GM23338 (cell line): ENCODE data around the gene USP6NL. TPM values are rescaled to one million over a fixed set of nuclear protein-coding genes. Genes with fewer than 3 reads are reported as not detected.

Experiments
- EZH2phosphoT487 ChIP-seq: fragments of 200-600 bp; sonication (generic); IDR thresholded peaks from one replicate; pipeline ENCODE4 v1.8.1; 2018; ENCODE audit warnings: antibody characterized with exemption; ENCODE audit not compliant: unreplicated experiment
- STAT1 ChIP-seq: IDR thresholded peaks from one replicate; pipeline ENCODE4 v1.6.1; 2016; ENCODE audit warnings: antibody characterized with exemption; ENCODE audit not compliant: unreplicated experiment
- ZNF114 ChIP-seq: fragments of 250-450 bp; sonication (Bioruptor Pico); IDR thresholded peaks from 2 replicates; pipeline ENCODE4 v1.5.0; 2020; ENCODE audit warnings: mild to moderate bottlenecking, moderate library complexity
- polyA plus RNA-seq: library from polyadenylated mRNA; unstranded; fragments of >200 nt; fragmentation: Nextera tagmentation; extraction: Ambion mirVana; gene quantifications from 2 replicates; pipeline ENCODE4 v1.2.1, GENCODE V29; 2016
- total RNA-seq: library from RNA; depleted of rRNA; stranded (reverse); fragments of >200 nt; shearing (Covaris generic); gene quantifications from 2 replicates; pipeline ENCODE4 v1.2.3, GENCODE V29; 2014
- TF ChIP-seq, protein P1 (sequence below): fragments of 250-450 bp; sonication (Bioruptor Pico); IDR thresholded peaks from 2 replicates; pipeline ENCODE4 v1.5.0; 2020; ENCODE audit warnings: mild to moderate bottlenecking, moderate library complexity
- TF ChIP-seq, protein P2 (sequence below): IDR thresholded peaks from one replicate; pipeline ENCODE4 v1.6.1; 2018; ENCODE audit warnings: antibody characterized with exemption; ENCODE audit not compliant: unreplicated experiment
- TF ChIP-seq, protein P3 (sequence below): IDR thresholded peaks from 2 replicates; pipeline ENCODE4 v1.6.1; 2016; ENCODE audit warnings: antibody characterized with exemption

Gene USP6NL
- total and polyA plus RNA-seq, 2 experiments from 2014 or later: 8.1 to 29.7 TPM

DNA sequence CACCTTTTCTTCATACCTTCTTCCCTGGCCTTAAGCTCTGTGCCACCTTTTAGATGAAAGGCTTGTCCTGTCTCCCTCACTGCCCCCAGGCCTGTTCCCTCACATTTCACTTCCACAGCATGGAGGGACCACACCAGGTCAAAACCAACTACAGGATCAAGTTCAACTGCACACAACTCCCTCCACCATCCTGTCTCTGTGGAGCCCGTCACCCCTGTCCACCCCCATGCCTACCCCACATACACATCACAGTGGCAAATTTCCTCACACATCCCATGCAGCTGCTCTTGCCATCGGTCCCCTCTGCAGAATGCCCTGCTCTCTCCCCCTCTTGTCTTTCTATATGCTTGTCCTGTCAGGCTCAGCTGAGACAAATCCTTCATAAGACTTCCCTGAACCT, 154.1 kb downstream of the USP6NL start (continued):
- TF ChIP-seq, protein P1, sequence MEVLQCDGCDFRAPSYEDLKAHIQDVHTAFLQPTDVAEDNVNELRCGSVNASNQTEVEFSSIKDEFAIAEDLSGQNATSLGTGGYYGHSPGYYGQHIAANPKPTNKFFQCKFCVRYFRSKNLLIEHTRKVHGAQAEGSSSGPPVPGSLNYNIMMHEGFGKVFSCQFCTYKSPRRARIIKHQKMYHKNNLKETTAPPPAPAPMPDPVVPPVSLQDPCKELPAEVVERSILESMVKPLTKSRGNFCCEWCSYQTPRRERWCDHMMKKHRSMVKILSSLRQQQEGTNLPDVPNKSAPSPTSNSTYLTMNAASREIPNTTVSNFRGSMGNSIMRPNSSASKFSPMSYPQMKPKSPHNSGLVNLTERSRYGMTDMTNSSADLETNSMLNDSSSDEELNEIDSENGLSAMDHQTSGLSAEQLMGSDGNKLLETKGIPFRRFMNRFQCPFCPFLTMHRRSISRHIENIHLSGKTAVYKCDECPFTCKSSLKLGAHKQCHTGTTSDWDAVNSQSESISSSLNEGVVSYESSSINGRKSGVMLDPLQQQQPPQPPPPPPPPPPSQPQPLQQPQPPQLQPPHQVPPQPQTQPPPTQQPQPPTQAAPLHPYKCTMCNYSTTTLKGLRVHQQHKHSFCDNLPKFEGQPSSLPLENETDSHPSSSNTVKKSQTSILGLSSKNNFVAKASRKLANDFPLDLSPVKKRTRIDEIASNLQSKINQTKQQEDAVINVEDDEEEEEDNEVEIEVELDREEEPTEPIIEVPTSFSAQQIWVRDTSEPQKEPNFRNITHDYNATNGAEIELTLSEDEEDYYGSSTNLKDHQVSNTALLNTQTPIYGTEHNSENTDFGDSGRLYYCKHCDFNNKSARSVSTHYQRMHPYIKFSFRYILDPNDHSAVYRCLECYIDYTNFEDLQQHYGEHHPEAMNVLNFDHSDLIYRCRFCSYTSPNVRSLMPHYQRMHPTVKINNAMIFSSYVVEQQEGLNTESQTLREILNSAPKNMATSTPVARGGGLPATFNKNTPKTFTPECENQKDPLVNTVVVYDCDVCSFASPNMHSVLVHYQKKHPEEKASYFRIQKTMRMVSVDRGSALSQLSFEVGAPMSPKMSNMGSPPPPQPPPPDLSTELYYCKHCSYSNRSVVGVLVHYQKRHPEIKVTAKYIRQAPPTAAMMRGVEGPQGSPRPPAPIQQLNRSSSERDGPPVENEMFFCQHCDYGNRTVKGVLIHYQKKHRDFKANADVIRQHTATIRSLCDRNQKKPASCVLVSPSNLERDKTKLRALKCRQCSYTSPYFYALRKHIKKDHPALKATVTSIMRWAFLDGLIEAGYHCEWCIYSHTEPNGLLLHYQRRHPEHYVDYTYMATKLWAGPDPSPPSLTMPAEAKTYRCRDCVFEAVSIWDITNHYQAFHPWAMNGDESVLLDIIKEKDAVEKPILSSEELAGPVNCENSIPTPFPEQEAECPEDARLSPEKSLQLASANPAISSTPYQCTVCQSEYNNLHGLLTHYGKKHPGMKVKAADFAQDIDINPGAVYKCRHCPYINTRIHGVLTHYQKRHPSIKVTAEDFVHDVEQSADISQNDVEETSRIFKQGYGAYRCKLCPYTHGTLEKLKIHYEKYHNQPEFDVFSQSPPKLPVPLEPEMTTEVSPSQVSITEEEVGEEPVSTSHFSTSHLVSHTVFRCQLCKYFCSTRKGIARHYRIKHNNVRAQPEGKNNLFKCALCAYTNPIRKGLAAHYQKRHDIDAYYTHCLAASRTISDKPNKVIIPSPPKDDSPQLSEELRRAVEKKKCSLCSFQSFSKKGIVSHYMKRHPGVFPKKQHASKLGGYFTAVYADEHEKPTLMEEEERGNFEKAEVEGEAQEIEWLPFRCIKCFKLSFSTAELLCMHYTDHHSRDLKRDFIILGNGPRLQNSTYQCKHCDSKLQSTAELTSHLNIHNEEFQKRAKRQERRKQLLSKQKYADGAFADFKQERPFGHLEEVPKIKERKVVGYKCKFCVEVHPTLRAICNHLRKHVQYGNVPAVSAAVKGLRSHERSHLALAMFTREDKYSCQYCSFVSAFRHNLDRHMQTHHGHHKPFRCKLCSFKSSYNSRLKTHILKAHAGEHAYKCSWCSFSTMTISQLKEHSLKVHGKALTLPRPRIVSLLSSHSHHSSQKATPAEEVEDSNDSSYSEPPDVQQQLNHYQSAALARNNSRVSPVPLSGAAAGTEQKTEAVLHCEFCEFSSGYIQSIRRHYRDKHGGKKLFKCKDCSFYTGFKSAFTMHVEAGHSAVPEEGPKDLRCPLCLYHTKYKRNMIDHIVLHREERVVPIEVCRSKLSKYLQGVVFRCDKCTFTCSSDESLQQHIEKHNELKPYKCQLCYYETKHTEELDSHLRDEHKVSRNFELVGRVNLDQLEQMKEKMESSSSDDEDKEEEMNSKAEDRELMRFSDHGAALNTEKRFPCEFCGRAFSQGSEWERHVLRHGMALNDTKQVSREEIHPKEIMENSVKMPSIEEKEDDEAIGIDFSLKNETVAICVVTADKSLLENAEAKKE: no peak
- TF ChIP-seq, protein P2, sequence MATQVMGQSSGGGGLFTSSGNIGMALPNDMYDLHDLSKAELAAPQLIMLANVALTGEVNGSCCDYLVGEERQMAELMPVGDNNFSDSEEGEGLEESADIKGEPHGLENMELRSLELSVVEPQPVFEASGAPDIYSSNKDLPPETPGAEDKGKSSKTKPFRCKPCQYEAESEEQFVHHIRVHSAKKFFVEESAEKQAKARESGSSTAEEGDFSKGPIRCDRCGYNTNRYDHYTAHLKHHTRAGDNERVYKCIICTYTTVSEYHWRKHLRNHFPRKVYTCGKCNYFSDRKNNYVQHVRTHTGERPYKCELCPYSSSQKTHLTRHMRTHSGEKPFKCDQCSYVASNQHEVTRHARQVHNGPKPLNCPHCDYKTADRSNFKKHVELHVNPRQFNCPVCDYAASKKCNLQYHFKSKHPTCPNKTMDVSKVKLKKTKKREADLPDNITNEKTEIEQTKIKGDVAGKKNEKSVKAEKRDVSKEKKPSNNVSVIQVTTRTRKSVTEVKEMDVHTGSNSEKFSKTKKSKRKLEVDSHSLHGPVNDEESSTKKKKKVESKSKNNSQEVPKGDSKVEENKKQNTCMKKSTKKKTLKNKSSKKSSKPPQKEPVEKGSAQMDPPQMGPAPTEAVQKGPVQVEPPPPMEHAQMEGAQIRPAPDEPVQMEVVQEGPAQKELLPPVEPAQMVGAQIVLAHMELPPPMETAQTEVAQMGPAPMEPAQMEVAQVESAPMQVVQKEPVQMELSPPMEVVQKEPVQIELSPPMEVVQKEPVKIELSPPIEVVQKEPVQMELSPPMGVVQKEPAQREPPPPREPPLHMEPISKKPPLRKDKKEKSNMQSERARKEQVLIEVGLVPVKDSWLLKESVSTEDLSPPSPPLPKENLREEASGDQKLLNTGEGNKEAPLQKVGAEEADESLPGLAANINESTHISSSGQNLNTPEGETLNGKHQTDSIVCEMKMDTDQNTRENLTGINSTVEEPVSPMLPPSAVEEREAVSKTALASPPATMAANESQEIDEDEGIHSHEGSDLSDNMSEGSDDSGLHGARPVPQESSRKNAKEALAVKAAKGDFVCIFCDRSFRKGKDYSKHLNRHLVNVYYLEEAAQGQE: no peak
- TF ChIP-seq STAT1 (no peak), ZNF114 (no peak), EZH2phosphoT487 (no peak)
- TF ChIP-seq, protein P3, sequence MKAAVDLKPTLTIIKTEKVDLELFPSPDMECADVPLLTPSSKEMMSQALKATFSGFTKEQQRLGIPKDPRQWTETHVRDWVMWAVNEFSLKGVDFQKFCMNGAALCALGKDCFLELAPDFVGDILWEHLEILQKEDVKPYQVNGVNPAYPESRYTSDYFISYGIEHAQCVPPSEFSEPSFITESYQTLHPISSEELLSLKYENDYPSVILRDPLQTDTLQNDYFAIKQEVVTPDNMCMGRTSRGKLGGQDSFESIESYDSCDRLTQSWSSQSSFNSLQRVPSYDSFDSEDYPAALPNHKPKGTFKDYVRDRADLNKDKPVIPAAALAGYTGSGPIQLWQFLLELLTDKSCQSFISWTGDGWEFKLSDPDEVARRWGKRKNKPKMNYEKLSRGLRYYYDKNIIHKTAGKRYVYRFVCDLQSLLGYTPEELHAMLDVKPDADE: no peak
